Heart left ventricle (tissue), 13 donors: ENCODE results near the gene IFITM5.

Source experiments
- POLR2A ChIP-seq, 2 donors: fragments of 450-650 bp; IDR thresholded peaks; one replicate each; pipeline ENCODE4 v1.6.1; 2017; ENCODE audit warnings: antibody characterized with exemption in 2 of 2, mild to moderate bottlenecking in 2 of 2, moderate library complexity in 2 of 2
- TF ChIP-seq, protein P1 (sequence below), 12 donors: fragments of 200-600 bp; sonication (generic) in 4 of 12; IDR thresholded peaks; one replicate each; pipeline versions ENCODE4 v1.5.0 to v1.8.0; 2018 to 2022; ENCODE audit warnings: antibody characterized with exemption in 12 of 12, mild to moderate bottlenecking in 5 of 12
- donor health status: ischemic (EF 13 %, LVEDD 7.1; RV severe dilation, severe dysfunction).
- donor health status: DM: no; HTN: yes; CAD: no.
- donor health status: DM: no; HTN: no; CAD: no.
- donor health status: ischemic (EF 25% LVEDD 6.9; RV normal size, moderate dysfunction).
- donor health status: ischemic (EF 25% LVEDD 5.7; RV mildly dilated, moderate dysfunction).
- donor health status: ischemic (EF 35%, LVEDD 5.7; RV mildly dilated, moderate dysfunction).
- donor health status: nonischemic (EF 11% LVEDD 7.7; RV severe dilation, severe dysfunction).
- donor health status: DM: yes; HTN: yes; CAD: no.
- donor health status: PGD.
- donor health status: ischemic (EF 29% LVEDD 5.4; RV normal size, mild dysfunction).
- donor health status: nonischemic (EF 23%, LVEDD 6.1; RV moderate dilation, normal function).

DNA sequence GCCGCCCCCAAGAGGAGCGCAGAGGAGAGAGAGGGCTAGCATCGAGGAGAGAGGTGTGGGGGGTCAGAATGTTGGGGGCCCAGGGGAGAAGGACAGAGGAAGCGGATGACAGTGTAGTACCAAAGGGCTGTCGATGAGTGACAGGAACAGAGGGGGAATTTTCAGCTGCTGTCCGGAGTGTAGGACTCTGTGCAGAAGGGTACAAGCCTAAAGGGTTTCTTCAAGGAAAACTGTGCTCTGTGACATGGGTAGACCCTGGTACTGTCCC, 26.5 kb downstream of the IFITM5 start:
- TF ChIP-seq, protein P1, sequence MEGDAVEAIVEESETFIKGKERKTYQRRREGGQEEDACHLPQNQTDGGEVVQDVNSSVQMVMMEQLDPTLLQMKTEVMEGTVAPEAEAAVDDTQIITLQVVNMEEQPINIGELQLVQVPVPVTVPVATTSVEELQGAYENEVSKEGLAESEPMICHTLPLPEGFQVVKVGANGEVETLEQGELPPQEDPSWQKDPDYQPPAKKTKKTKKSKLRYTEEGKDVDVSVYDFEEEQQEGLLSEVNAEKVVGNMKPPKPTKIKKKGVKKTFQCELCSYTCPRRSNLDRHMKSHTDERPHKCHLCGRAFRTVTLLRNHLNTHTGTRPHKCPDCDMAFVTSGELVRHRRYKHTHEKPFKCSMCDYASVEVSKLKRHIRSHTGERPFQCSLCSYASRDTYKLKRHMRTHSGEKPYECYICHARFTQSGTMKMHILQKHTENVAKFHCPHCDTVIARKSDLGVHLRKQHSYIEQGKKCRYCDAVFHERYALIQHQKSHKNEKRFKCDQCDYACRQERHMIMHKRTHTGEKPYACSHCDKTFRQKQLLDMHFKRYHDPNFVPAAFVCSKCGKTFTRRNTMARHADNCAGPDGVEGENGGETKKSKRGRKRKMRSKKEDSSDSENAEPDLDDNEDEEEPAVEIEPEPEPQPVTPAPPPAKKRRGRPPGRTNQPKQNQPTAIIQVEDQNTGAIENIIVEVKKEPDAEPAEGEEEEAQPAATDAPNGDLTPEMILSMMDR (IDR thresholded peaks at IDR 0.05), result no peak
- no peak for TF ChIP-seq POLR2A (IDR thresholded peaks at IDR 0.05)
